ENCODE measurements around the gene SLC2A10.

The SLC2A10 gene

GRCh38 chr20:46770330-46771194 lies 61.1 kb downstream of the SLC2A10 start:
- no peak for DNase-seq (ENCODE audit: low read depth in 2 of 2)

- no peak for DNase-seq (ENCODE audit: low read depth in 2 of 2)
These were observed 61.7 kb downstream of the SLC2A10 start for GRCh38 chr20:46771195-46771588.

- DNase-seq (ENCODE audit: low read depth in 2 of 2) = no peak
These were observed 63.5 kb downstream of the SLC2A10 start for GRCh38 chr20:46772901-46773300.

- no peak for DNase-seq (ENCODE audit: low read depth in 2 of 2)
These were observed 64.2 kb downstream of the SLC2A10 start for GRCh38 chr20:46773680-46774079.

- no peak for DNase-seq (ENCODE audit: low read depth in 2 of 2)
These were observed 64.8 kb downstream of the SLC2A10 start for GRCh38 chr20:46774236-46774635.

GRCh38 chr20:46774943-46775560 lies 65.6 kb downstream of the SLC2A10 start:
- no peak for DNase-seq (ENCODE audit: low read depth in 2 of 2)

GRCh38 chr20:46775806-46776205 lies 66.4 kb downstream of the SLC2A10 start:
- no peak for DNase-seq (ENCODE audit: low read depth in 2 of 2)

- DNase-seq (ENCODE audit: low read depth in 2 of 2) = no peak
These were observed 67.9 kb downstream of the SLC2A10 start for GRCh38 chr20:46777331-46777730.

- no peak for DNase-seq (ENCODE audit: low read depth in 2 of 2)
These were observed 70.4 kb downstream of the SLC2A10 start for GRCh38 chr20:46779831-46780230.

GRCh38 chr20:46784436-46785127 lies 75.1 kb downstream of the SLC2A10 start:
- no peak for DNase-seq (ENCODE audit: low read depth in 2 of 2)
